CD4-positive, alpha-beta T cell treated with Interleukin-17A for 1 hour (primary cell): Measurements from ENCODE around the gene SPI1.
"Not testable (repeated sequence)": the region's sequence is repeated elsewhere in the genome, so short reads cannot be mapped to it uniquely, and the experiment has no call there.

Source experiments
- DNase-seq: peaks from one replicate; pipeline ENCODE4 v3.0.0-alpha.2; 2020

The SPI1 gene

GRCh38 chr11:47337229-47337924, 41.0 kb downstream of the SPI1 start:
- DNase-seq: no peak

GRCh38 chr11:47336595-47336994, 41.8 kb downstream of the SPI1 start:
- no peak for DNase-seq

- DNase-seq: no peak
These were observed 42.6 kb downstream of the SPI1 start for GRCh38 chr11:47335733-47336132.

GRCh38 chr11:47334699-47335411, 43.5 kb downstream of the SPI1 start:
- DNase-seq: not testable (repeated sequence)

- DNase-seq: no peak
These were observed 44.4 kb downstream of the SPI1 start for GRCh38 chr11:47333886-47334443.

- no peak for DNase-seq
These were observed 44.9 kb downstream of the SPI1 start for GRCh38 chr11:47333526-47333845.

GRCh38 chr11:47332791-47333525, 45.4 kb downstream of the SPI1 start:
- no peak for DNase-seq

- DNase-seq: no peak
These were observed 46.0 kb downstream of the SPI1 start for GRCh38 chr11:47332303-47332711.

- no peak for DNase-seq
These were observed 46.7 kb downstream of the SPI1 start for GRCh38 chr11:47331454-47332302.

- DNase-seq: no peak
These were observed 48.1 kb downstream of the SPI1 start for GRCh38 chr11:47329987-47330931.

GRCh38 chr11:47329431-47329986, 48.8 kb downstream of the SPI1 start:
- no peak for DNase-seq

- DNase-seq: no peak
These were observed 49.6 kb downstream of the SPI1 start for GRCh38 chr11:47328449-47329390.

GRCh38 chr11:47327949-47328348, 50.4 kb downstream of the SPI1 start:
- DNase-seq: no peak

- no peak for DNase-seq
These were observed 51.3 kb downstream of the SPI1 start for GRCh38 chr11:47327025-47327424.

- no peak for DNase-seq
These were observed 52.1 kb downstream of the SPI1 start for GRCh38 chr11:47326198-47326597.

- no peak for DNase-seq
These were observed 52.9 kb downstream of the SPI1 start for GRCh38 chr11:47325271-47326041.

GRCh38 chr11:47324520-47324919, 53.8 kb downstream of the SPI1 start:
- no peak for DNase-seq

GRCh38 chr11:47318166-47318565, 60.2 kb downstream of the SPI1 start:
- DNase-seq: no peak
